ENCODE results near the gene RTN4RL1. TPM values are rescaled to one million over a fixed set of nuclear protein-coding genes. Genes with fewer than 3 reads are reported as not detected.

The RTN4RL1 gene
- total RNA-seq, 2 donors from 2014 or later: 3.1 to 3.6 TPM

- whole genome bisulfite sequencing, 2 donors: 69 to 84% methylated on average over 7 to 8 of the region's 8 CpGs
- ATAC-seq (no peak), DNase-seq (no peak)
- Histone ChIP-seq H3K36me3 (replicated peaks in 1 of 2; ENCODE audit: insufficient read depth in 1 of 2, low read depth in 2 of 2) (no peaks in the 10 kb centered on the region), H3K4me3 (no peak overlapping the region), H3K9me3 (no peaks in the 10 kb centered on the region), H3K27ac (no peak overlapping the region), H3K4me1 (peaks cover 12% of the 10 kb centered on the region), H3K27me3 (no peaks in the 10 kb centered on the region)
- no peak for TF ChIP-seq CTCF (IDR thresholded peaks at IDR 0.05)
- no peak for TF ChIP-seq POLR2A (IDR thresholded peaks at IDR 0.05)
- intact Hi-C loops (cut with DNase I): no loop called here
Measured at GRCh38 chr17:2019723-2020122, 5.4 kb downstream of the RTN4RL1 start.

- Histone ChIP-seq H3K9me3 (no peaks in the 10 kb centered on the region), H3K36me3 (replicated peaks in 1 of 2; ENCODE audit: insufficient read depth in 1 of 2, low read depth in 2 of 2) (no peaks in the 10 kb centered on the region), H3K4me1 (peaks cover 10% of the 10 kb centered on the region), H3K27me3 (no peaks in the 10 kb centered on the region), H3K4me3 (no peak overlapping the region), H3K27ac (no peak overlapping the region)
- intact Hi-C loops (cut with DNase I): no loop called here
- 69 to 70% methylated on average over 21 to 24 of the region's 24 CpGs for WGBS, 2 donors
- no peak for TF ChIP-seq CTCF (IDR thresholded peaks at IDR 0.05)
- TF ChIP-seq POLR2A (IDR thresholded peaks at IDR 0.05): no peak
- ATAC-seq (no peak), DNase-seq (no peak)
Measured at GRCh38 chr17:2018716-2019510, 6.2 kb downstream of the RTN4RL1 start.

GRCh38 chr17:2017274-2017941 is 7.7 kb downstream of the RTN4RL1 start:
- H3K4me3 ChIP-seq: no peak overlapping the region
- no peak overlapping the region for H3K27ac ChIP-seq
- H3K36me3 ChIP-seq (replicated peaks in 1 of 2; ENCODE audit: insufficient read depth in 1 of 2, low read depth in 2 of 2): no peaks in the 10 kb centered on the region
- no peak for ATAC-seq
- TF ChIP-seq POLR2A (IDR thresholded peaks at IDR 0.05): no peak
- intact Hi-C loops (cut with DNase I): no loop called here
- H3K27me3 ChIP-seq: no peaks in the 10 kb centered on the region
- DNase-seq: no peak
- peaks cover 8% of the 10 kb centered on the region for H3K4me1 ChIP-seq
- 83 to 90% methylated on average over 14 to 19 of the region's 19 CpGs for WGBS, 2 donors
- H3K9me3 ChIP-seq: no peaks in the 10 kb centered on the region

GRCh38 chr17:2016494-2016893 is 8.6 kb downstream of the RTN4RL1 start:
- TF ChIP-seq POLR2A (IDR thresholded peaks at IDR 0.05): no peak
- no peak for TF ChIP-seq CTCF (IDR thresholded peaks at IDR 0.05)
- Histone ChIP-seq H3K9me3 (no peaks in the 10 kb centered on the region), H3K4me3 (no peak overlapping the region), H3K36me3 (replicated peaks in 1 of 2; ENCODE audit: insufficient read depth in 1 of 2, low read depth in 2 of 2) (no peaks in the 10 kb centered on the region), H3K27me3 (no peaks in the 10 kb centered on the region), H3K4me1 (peaks cover 17% of the 10 kb centered on the region), H3K27ac (no peak overlapping the region)
- WGBS, 2 donors: 93 to 95% methylated on average over 20 of the region's 20 CpGs
- intact Hi-C loops (cut with DNase I): no loop called here
- ATAC-seq (no peak), DNase-seq (no peak)

GRCh38 chr17:2015314-2015713 is 9.8 kb downstream of the RTN4RL1 start:
- H3K36me3 ChIP-seq (replicated peaks in 1 of 2; ENCODE audit: insufficient read depth in 1 of 2, low read depth in 2 of 2): no peaks in the 10 kb centered on the region
- no peak overlapping the region for H3K27ac ChIP-seq
- no peak overlapping the region for H3K4me3 ChIP-seq
- ATAC-seq (no peak), DNase-seq (no peak)
- WGBS, 2 donors: 66 to 82% methylated on average over 14 of the region's 14 CpGs
- peaks cover 28% of the 10 kb centered on the region for H3K4me1 ChIP-seq
- intact Hi-C loops (cut with DNase I): no loop called here
- H3K9me3 ChIP-seq: no peaks in the 10 kb centered on the region
- TF ChIP-seq POLR2A (IDR thresholded peaks at IDR 0.05): no peak
- no peak for TF ChIP-seq CTCF (IDR thresholded peaks at IDR 0.05)
- H3K27me3 ChIP-seq: no peaks in the 10 kb centered on the region
